ENCODE data around the gene MTA1.
A peak's percentile ranks its signal among the peaks of the same experiment; 100 is the strongest.

The MTA1 gene

GRCh38 chr14:105473677-105474482 is 54.3 kb downstream of the MTA1 start:
- peak overlapping the region; percentile 24 for H3K4me3 ChIP-seq (ENCODE audit: low read depth, low read length)

GRCh38 chr14:105474483-105475268 is 55.0 kb downstream of the MTA1 start, which contains the start of gene CRIP2:
TSS of gene CRIP2 (plus strand) at chr14:105474821. CDS start at chr14:105474863, 42 bp downstream.
- H3K4me3 ChIP-seq (ENCODE audit: low read depth, low read length), result peak within 1 kb of the TSS; percentile 47

GRCh38 chr14:105475269-105476096 is 55.9 kb downstream of the MTA1 start:
- peak overlapping the region; percentile 47 for H3K4me3 ChIP-seq (ENCODE audit: low read depth, low read length)

DNA sequence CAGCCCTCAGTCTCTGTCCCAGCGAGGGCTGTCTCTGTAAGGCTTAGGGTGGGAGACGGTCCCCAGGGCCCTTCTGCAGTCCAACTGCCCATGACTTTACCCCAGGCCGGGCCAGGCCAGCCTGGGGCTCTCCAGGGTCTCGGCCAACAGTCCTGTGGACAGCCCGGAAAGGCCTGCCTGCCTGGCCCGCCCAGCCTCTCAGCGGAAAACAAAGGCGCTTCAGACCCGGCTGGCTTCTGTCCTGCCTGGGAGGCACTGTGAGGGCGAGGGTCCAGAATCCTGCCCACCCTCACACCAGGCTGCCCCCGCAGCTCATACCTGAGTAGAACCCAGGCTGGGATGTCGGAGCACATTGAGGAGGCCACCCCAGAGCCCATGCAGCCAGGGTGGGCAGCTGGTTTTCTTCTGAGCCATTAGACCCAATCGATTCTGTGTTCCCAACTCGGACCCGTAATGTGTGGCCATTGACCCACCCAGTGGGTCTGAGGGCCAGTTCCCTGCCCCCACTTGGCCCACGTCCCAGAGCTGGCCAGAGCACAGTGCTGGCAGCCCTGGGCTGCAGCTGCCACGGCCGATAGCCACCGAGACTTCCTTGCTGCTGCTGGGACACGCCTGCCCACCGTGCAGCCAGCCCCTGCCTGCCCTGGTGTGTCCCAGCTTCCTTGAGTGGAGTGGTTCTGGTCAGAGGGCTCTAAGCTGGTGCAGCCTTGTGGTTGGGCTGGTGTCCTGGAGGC is 56.6 kb downstream of the MTA1 start:
- no peak overlapping the region for H3K4me3 ChIP-seq (ENCODE audit: low read depth, low read length)

GRCh38 chr14:105476831-105477659 is 57.4 kb downstream of the MTA1 start:
- H3K4me3 ChIP-seq (ENCODE audit: low read depth, low read length), result no peak overlapping the region

GRCh38 chr14:105477660-105478397 is 58.2 kb downstream of the MTA1 start:
- H3K4me3 ChIP-seq (ENCODE audit: low read depth, low read length), result peak overlapping the region; percentile 4

DNA sequence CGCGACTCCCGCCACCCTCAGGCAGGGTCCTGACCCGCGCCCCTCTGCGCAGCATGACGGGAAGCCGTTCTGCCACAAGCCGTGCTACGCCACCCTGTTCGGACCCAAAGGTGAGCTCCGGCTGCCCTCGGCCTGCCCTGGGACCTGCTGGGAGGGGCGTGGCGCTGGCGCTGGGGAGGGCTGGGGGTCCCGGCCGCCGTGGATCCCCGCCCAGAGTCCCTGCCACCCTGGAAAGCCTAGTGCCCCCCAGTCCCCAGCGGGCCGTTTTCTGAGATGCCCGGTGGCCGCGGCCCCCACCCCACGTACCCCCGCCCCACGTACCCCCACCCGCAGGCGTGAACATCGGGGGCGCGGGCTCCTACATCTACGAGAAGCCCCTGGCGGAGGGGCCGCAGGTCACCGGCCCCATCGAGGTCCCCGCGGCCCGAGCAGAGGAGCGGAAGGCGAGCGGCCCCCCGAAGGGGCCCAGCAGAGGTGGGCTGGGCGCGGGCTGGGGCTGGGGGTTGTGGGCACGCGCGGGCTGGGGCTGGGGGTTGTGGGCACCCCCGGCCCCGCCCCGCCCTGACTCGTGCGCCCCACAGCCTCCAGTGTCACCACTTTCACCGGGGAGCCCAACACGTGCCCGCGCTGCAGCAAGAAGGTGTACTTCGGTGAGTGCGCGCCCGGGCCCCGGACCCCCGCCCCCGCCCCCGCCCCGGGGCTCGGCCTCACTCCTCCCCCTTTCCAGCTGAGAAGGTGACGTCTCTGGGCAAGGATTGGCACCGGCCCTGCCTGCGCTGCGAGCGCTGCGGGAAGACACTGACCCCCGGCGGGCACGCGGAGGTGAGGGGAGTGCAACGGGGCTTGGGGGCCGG is 59.0 kb downstream of the MTA1 start:
- H3K4me3 ChIP-seq (ENCODE audit: low read depth, low read length), result peak overlapping the region; percentile 4

- H3K4me3 ChIP-seq (ENCODE audit: low read depth, low read length), result no peak overlapping the region
These were observed 60.0 kb downstream of the MTA1 start for GRCh38 chr14:105479431-105480158.

DNA sequence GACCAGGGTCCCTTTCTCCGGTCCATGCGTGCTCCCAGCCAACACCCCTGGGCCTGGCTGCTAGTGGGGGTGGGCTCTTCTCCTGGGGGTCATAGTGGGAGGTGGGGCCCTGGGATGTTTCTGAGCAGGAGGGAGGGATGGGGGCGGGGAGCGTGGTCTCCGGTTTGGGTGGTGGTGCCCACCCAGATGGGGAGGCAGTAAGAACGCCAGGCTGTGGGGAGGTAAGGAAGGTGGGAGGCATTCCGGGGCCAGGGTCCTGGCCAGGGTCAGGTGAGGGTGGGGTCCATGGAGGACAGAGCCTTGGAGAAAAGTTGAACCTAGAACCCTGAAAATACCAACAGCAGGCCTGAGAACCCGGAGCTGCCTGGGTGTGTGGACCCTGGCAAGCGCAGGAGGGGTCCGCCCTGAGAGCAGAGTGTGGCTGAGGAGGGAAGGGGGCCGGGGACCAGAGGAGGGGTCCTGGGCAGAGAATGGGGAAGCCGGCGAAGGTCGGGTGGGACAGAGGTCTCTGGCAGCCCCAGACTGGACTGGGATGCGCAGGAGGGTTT is 60.6 kb downstream of the MTA1 start:
- no peak overlapping the region for H3K4me3 ChIP-seq (ENCODE audit: low read depth, low read length)

GRCh38 chr14:105480807-105481801 is 61.5 kb downstream of the MTA1 start:
- H3K4me3 ChIP-seq (ENCODE audit: low read depth, low read length), result no peak overlapping the region

GRCh38 chr14:105481886-105482457 is 62.3 kb downstream of the MTA1 start:
- no peak overlapping the region for H3K4me3 ChIP-seq (ENCODE audit: low read depth, low read length)

DNA sequence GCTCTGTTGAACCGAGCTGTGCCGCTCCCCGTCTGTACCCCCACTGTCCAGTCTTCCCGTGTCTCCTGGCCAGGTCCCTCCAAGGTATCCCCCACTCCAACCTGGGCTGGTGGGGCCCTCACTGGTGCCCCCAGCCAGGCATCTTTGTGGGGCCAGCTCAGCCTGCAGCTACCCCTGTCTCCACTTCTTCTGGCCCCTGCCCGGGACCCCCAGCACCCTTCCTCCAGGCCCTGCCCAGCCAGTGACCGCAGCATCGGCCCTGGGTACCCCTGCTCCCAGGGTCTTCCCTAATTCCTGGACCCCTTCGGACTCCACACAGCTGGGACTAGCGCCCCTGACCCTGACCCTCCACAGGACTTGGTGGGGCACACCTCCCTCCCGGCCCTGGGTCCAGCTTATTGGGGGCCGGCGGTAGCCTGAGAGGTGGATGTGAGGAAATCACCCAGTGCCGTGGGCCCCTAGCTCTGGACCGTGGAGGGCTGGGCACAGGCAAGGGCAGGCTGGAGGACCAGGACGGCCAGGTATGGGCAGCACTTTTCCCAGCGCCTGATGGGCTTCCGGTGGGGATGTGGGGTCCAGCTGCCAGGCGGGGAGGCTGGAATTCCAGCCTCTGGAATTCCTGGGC is 63.0 kb downstream of the MTA1 start:
- H3K4me3 ChIP-seq (ENCODE audit: low read depth, low read length), result no peak overlapping the region

DNA sequence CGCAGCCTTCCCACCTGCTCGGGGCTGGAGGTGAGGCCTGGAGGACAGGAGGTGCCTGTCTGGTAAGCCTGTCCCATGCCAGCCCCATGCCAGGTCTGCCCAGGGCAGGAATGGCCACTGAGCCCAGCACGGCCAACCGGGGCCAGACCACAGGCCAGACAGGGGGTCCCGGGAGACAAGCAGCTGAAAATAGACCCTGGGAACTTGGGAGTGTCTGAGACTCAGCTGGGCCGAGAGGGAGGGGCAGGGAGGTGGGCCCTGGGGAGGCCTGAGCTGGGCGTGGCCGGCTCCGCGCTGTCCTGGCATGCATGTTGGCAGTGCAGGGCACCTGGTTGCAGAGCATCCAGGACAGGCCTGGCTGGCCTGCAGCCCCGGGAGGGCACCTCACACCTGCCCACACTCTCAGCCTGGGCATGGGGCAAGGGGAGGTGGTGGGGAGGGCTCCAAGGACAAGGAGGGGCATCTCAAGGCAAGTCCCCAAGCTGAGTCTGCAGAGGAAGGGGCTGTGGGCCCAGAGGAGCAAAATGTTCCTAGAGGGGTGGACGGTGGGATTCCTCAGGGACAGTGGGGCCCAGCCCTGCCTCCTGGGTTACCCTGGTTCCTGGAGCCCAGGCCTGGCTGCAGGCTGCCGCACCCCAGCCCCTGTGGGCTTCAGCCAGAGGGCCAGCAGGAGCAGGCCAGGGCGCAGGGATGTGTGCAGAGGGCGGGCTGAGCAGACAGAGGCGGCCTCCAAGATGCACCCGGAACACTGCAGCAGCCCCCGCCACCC is 63.9 kb downstream of the MTA1 start:
- no peak overlapping the region for H3K4me3 ChIP-seq (ENCODE audit: low read depth, low read length)

Data from iPS-11a (cell line).